Measurements from ENCODE around the gene ADAM23.

The ADAM23 gene

GRCh38 chr2:206512999-206513398 is 69.7 kb downstream of the ADAM23 start:
- H3K9me2 ChIP-seq (replicated peaks; ENCODE audit: insufficient read depth, low read length), result no peaks in the 10 kb centered on the region
- H3K79me2 ChIP-seq (ENCODE audit: insufficient read depth, low read length), result no peaks in the 10 kb centered on the region
- H3K36me3 ChIP-seq (ENCODE audit: low read length), result no peaks in the 10 kb centered on the region
- H3F3A ChIP-seq (ENCODE audit: insufficient read depth), result no peaks in the 10 kb centered on the region
- no peak overlapping the region for H3K4me2 ChIP-seq (ENCODE audit: low read depth, low read length, poor library complexity, severe bottlenecking)
- no peak overlapping the region for H3K27ac ChIP-seq (ENCODE audit: low read depth, low read length)
- H2AFZ ChIP-seq (ENCODE audit: low read depth, low read length, severe bottlenecking), result no peak overlapping the region
- no peak overlapping the region for H3K4me3 ChIP-seq (ENCODE audit: insufficient read depth, low read length, poor library complexity, severe bottlenecking)
- H4K20me1 ChIP-seq (ENCODE audit: low read depth, low read length), result no peaks in the 10 kb centered on the region
- no peaks in the 10 kb centered on the region for H3K27me3 ChIP-seq (ENCODE audit: low read length)
- H3K9me3 ChIP-seq (ENCODE audit: insufficient read depth, low read length), result no peaks in the 10 kb centered on the region
- TF ChIP-seq CTCF (IDR thresholded peaks at IDR 0.05; ENCODE audit: insufficient read depth, low read length, poor library complexity, severe bottlenecking) (no peak), EZH2phosphoT487 (conservative IDR thresholded peaks at IDR 0.05; ENCODE audit: low read length) (no peak)
- H3K9ac ChIP-seq (ENCODE audit: low read length), result no peak overlapping the region

- H2AFZ ChIP-seq (ENCODE audit: low read depth, low read length, severe bottlenecking), result no peak overlapping the region
- H3K27me3 ChIP-seq (ENCODE audit: low read length), result no peaks in the 10 kb centered on the region
- H3K36me3 ChIP-seq (ENCODE audit: low read length), result no peaks in the 10 kb centered on the region
- no peaks in the 10 kb centered on the region for H3K79me2 ChIP-seq (ENCODE audit: insufficient read depth, low read length)
- no peaks in the 10 kb centered on the region for H4K20me1 ChIP-seq (ENCODE audit: low read depth, low read length)
- no peak overlapping the region for H3K27ac ChIP-seq (ENCODE audit: low read depth, low read length)
- H3K4me2 ChIP-seq (ENCODE audit: low read depth, low read length, poor library complexity, severe bottlenecking), result no peak overlapping the region
- no peak overlapping the region for H3K9ac ChIP-seq (ENCODE audit: low read length)
- no peak overlapping the region for H3K4me3 ChIP-seq (ENCODE audit: insufficient read depth, low read length, poor library complexity, severe bottlenecking)
- TF ChIP-seq EZH2phosphoT487 (conservative IDR thresholded peaks at IDR 0.05; ENCODE audit: low read length) (no peak), CTCF (IDR thresholded peaks at IDR 0.05; ENCODE audit: insufficient read depth, low read length, poor library complexity, severe bottlenecking) (no peak)
- H3F3A ChIP-seq (ENCODE audit: insufficient read depth), result no peaks in the 10 kb centered on the region
- no peaks in the 10 kb centered on the region for H3K9me3 ChIP-seq (ENCODE audit: insufficient read depth, low read length)
- no peaks in the 10 kb centered on the region for H3K9me2 ChIP-seq (replicated peaks; ENCODE audit: insufficient read depth, low read length)
Measured at GRCh38 chr2:206515580-206515979, 72.2 kb downstream of the ADAM23 start.

- Histone ChIP-seq H3K4me2 (ENCODE audit: low read depth, low read length, poor library complexity, severe bottlenecking) (no peak overlapping the region), H2AFZ (ENCODE audit: low read depth, low read length, severe bottlenecking) (no peak overlapping the region), H3K9me3 (ENCODE audit: insufficient read depth, low read length) (no peaks in the 10 kb centered on the region), H4K20me1 (ENCODE audit: low read depth, low read length) (no peaks in the 10 kb centered on the region), H3K9me2 (replicated peaks; ENCODE audit: insufficient read depth, low read length) (no peaks in the 10 kb centered on the region), H3K4me3 (ENCODE audit: insufficient read depth, low read length, poor library complexity, severe bottlenecking) (no peak overlapping the region), H3F3A (ENCODE audit: insufficient read depth) (no peaks in the 10 kb centered on the region), H3K79me2 (ENCODE audit: insufficient read depth, low read length) (no peaks in the 10 kb centered on the region), H3K27me3 (ENCODE audit: low read length) (no peaks in the 10 kb centered on the region), H3K9ac (ENCODE audit: low read length) (no peak overlapping the region), H3K36me3 (ENCODE audit: low read length) (no peaks in the 10 kb centered on the region), H3K27ac (ENCODE audit: low read depth, low read length) (no peak overlapping the region)
- TF ChIP-seq EZH2phosphoT487 (conservative IDR thresholded peaks at IDR 0.05; ENCODE audit: low read length) (no peak), CTCF (IDR thresholded peaks at IDR 0.05; ENCODE audit: insufficient read depth, low read length, poor library complexity, severe bottlenecking) (no peak)
Measured at GRCh38 chr2:206518997-206519396, 75.7 kb downstream of the ADAM23 start.
